GM12801 (cell line): ENCODE measurements around the gene KLHDC9.

ENCODE experiments used
- TF ChIP-seq, protein P1 (sequence below): IDR thresholded peaks from one replicate; pipeline ENCODE4 v1.5.1; 2011; ENCODE audit warnings: control low read depth; ENCODE audit not compliant: insufficient read length; ENCODE audit errors: extremely low read depth

Gene KLHDC9

DNA sequence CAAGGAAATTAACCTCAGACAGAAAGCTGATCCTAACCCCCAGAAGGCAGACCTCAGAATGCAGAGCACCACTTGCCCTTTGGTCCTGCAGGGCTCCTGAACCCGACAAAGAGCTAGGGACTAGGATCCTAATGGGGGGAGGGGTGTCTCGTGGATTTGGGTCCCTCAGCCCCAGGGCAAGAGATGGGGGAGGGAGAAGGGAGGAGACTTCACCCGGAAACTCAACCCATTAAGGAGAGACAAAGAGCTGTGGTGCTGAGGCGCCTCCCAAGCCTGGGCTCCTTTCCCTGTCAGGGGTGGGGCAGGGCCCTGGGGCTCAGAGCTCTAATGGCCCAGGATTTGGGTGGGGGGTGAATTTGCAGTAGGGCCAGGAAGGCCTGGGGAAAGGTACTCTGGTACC is 11.7 kb upstream of the KLHDC9 start:
- TF ChIP-seq, protein P1, sequence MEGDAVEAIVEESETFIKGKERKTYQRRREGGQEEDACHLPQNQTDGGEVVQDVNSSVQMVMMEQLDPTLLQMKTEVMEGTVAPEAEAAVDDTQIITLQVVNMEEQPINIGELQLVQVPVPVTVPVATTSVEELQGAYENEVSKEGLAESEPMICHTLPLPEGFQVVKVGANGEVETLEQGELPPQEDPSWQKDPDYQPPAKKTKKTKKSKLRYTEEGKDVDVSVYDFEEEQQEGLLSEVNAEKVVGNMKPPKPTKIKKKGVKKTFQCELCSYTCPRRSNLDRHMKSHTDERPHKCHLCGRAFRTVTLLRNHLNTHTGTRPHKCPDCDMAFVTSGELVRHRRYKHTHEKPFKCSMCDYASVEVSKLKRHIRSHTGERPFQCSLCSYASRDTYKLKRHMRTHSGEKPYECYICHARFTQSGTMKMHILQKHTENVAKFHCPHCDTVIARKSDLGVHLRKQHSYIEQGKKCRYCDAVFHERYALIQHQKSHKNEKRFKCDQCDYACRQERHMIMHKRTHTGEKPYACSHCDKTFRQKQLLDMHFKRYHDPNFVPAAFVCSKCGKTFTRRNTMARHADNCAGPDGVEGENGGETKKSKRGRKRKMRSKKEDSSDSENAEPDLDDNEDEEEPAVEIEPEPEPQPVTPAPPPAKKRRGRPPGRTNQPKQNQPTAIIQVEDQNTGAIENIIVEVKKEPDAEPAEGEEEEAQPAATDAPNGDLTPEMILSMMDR, result no peak

DNA sequence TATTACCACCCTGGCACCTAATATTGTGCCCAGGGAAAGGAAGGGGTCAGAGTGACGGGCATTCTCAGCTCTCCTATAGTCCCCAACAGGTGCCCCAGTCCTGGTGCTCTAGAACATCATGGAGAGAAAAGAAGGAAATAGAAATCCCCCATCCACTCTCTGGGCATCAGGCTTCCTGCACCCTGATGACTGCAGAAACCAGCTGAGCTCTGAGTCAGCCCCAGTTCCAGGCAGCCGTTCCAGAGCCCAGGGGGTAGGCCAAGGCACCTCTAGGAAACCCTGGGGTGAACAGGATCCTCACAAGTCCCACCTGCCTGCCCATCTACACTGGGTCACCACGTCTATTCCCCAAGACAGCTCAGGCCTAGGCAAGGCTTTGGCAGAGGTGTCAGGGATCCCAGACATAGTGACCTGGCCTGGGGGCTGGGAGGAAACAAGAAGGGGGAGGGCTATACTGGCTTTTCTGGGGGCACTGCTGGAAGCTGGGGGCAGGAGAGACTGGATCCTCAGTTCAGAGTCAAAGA is 9.5 kb upstream of the KLHDC9 start:
- TF ChIP-seq, protein P1, result no peak

DNA sequence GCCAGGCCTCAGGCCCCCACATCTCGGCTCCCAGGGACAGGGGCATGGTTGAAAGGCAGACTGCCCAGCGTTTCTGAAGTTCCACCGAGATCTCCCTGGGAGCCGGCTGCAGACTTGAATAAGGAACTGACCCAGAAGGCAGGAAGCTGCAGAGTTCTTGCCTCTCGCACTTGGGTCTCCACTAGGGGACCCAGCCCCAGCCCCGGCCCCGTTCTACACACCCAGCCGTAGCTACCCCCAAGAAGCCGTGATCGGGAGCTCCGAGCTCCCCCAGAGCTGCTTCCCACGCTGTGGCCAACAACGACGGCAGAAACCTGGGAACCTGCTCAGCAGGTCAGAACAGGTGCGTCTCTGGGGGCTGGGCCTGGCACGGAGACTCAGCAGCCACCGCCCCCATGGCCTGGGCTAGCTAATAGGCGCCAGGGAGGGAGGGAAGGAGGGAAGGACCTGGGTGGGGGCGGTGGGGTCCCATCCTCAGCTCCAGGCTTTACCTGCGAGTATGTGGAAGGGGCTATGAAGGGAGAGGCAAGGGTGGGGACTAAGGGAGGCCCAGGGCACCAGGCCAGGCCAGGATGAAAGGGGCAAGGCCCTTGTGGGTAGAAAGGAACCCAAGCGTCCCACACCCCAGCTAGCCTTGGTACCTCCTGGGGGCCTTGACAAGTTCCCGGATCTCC is 8.8 kb upstream of the KLHDC9 start, which contains the start of gene NECTIN4:
Gene NECTIN4 (minus strand): TSS at position 308 of the 674 bp plus-strand sequence. CDS start 262 bp downstream, at position 46.
- TF ChIP-seq, protein P1, result no peak

DNA sequence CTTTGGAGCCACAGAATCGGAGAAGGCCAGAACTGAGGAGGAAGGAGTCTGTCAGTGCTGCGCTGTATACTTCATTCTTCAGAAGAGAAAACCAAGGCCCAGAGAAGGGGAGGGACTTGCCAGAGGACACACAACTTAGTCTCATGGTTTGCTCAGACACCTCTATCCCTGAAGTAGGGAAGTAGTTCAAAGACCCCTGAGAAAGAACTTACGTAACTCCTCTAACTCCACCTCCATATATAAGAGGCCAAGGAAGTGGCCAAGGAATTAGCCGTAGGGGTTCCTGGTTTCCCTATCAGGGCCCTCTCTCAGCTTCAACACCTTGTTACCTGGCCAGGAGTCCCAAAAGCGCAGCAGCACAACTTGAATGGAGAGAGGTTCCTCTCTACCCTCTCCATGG is 8.2 kb upstream of the KLHDC9 start:
- TF ChIP-seq, protein P1, result no peak

DNA sequence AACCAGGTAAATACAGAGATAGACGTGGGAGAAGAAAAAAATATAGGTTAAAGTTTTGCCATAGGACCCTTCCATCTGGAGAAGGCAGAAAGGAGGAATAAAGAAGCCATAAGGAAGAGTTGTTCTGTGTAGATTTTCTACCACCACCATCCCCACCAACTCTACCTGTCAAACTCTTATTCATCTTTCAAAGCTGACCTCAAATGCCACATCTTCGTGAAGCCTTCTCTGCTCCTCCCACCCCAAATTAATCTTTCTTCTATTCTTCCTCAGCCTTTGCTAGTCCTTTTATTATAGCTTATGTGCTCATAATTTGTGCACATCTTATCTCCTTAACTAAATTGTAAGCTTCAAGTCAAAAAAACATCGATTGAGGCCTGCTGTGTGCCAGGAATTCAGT is 7.5 kb upstream of the KLHDC9 start:
- TF ChIP-seq, protein P1, result no peak

DNA sequence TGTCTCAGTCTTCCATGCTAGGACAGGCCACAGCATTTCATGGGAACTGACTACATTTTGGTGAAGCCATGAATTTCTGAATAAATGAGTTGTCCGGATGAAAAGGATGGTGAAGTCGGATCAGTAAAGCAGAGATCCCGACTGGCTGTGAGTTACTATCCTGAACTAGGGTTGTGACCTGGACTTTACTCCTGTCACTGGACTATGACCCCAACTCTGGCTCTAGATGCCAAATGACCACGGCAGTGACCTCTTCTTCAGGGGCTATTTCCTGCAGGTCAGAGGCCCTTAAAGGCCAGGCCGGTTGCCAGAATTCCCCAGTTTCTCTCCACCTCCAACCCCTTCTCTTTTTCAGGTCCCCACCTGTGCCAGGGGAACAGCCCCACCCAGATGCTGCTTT is 7.1 kb upstream of the KLHDC9 start:
- TF ChIP-seq, protein P1, result no peak

DNA sequence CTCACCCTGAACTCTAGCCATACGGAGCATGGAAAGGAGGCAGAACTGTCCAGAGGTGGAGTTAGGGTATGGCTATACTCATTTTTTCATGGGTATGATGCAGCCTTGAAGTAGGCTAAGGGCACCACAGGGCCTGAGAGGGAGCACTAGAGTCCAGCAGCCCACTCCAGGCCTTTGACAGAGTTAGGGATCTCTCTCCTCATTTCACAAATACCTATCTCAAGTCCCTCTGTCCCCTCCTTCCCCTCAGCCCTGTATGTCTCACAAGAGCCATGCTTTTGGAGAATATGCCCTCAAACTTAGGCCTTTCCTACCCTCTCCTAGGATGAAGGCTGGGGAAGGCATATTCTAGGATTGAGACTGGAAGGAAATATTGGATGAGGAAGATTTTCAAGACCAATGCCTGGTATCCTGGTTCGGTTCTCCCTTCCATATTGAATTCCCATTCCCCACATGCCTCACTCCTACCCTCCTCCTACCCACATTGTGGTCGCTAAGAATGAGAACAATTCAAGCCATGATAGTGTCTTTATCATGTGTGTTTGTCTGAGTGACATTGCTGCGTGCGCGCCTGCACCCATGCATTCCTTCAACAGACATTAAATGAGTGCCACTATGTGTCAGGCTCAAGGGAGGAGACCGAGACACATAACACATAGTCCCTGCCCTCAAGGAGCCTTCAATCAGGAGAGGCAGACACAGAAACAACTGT is 6.2 kb upstream of the KLHDC9 start:
- TF ChIP-seq, protein P1, result no peak
